HG02798 (cell line): ENCODE data around the gene SHISA9.

Experiments
- ATAC-seq: cut with Tn5 transposase; IDR thresholded peaks from one replicate; pipeline ENCODE4 v1.9.1; 2021; ENCODE audit warnings: mild to moderate bottlenecking; ENCODE audit not compliant: unreplicated experiment, poor library complexity

The SHISA9 gene

DNA sequence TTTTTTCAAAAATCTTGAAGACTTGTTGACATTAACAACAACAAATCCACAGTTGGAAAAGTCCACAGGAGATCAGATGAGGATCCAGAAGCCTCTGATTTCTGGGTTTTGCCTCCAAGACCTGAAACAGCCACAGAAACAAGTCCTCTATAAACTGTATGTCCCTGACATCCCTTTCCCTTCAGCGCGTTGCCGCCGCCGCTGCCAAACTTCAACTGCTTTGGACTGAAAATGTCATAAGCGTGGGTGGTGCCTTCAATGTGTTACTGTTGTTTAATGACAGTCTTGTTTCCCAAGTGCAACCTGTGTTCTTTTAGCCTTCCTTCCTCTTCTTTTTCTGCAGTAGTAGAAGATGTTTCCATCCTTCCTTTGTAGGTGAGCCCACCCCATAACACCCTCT, 334.9 kb downstream of the SHISA9 start:
- ATAC-seq = no peak

DNA sequence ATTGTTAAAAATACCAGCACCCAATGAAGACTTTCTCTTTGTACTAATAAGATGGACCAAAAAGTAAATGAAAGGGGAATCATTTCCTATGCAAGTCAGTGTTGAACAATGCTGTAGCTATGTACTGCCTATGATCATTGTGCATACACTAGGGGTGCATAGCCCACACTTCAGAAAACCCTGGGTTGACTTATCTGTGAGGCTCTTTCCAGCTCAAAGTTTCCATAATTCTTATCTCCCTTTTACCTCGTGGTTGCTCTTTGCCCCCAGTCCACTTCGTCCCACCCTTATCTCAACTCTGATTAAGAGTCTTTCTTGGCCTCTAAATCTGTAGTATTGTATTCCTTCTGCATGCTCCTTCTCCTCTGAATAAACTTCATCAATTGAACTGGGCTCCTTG, 336.8 kb downstream of the SHISA9 start:
- no peak for ATAC-seq

DNA sequence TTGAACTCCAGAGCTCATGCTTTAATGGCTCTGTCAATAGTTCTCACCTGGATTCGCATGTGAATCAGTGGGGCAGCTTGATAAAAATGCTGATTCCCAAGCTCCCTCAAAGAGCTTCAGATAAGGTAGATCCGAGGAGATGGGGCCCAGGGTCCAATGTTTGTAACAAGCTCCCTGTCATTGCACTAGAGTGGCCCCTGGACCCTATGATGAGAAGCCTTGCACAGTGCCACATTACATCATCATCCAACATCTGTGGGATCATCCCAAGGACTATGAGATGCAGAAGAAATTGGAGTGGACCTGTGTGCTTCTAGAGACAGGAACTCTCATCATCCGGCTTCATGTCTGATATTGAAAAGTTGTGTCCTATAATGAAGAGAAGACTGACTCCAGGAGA, 340.8 kb downstream of the SHISA9 start:
- no peak for ATAC-seq

DNA sequence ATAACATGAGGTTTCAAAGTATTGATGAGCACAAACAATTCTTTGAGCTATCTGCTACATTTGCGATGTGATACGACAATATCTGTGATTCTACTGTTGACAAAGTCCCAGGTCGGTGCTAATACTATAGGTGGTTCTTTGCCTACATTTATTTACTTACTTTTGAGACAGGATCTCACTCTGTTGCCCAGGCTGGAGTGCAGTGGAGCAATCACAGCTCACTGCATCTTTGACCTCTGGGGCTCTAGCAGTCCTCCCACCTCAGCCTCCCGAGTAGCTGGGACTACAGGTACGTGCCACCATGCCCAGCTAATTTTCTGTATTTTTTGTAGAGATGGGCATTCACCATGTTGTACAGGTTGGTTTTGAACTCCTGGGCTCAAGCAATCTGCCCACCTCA, 343.4 kb downstream of the SHISA9 start:
- no peak for ATAC-seq

DNA sequence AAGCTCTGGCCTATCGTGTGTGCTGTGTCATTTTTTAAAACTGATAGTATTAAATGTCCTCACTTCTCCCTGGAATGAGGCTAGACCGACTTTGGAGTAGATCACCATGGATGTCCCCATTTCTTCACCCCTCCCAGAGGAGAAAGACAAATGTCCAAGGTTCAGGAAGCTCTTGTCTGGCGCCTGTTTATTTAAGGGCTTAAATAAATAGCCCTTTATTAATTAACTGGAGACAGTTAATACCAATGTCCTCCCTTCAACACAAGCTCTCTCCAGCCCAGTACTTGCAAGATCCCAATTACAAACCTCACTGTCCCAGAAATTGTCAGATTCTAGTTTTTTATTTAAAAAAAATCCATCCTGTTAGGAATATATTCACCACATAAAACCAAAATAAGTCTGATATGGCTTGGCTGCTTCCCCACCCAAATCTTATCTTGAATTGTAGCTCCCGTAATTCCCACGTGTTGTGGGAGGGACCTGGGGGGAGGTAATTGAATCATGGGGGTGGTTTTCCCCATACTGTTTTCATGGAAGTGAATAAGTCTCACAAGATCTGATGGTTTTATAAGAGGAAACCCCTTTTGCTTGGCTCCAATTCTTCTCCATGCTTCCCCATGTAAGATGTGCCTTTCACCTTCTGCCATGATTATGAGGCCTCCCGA, 344.4 kb downstream of the SHISA9 start:
- ATAC-seq = no peak

DNA sequence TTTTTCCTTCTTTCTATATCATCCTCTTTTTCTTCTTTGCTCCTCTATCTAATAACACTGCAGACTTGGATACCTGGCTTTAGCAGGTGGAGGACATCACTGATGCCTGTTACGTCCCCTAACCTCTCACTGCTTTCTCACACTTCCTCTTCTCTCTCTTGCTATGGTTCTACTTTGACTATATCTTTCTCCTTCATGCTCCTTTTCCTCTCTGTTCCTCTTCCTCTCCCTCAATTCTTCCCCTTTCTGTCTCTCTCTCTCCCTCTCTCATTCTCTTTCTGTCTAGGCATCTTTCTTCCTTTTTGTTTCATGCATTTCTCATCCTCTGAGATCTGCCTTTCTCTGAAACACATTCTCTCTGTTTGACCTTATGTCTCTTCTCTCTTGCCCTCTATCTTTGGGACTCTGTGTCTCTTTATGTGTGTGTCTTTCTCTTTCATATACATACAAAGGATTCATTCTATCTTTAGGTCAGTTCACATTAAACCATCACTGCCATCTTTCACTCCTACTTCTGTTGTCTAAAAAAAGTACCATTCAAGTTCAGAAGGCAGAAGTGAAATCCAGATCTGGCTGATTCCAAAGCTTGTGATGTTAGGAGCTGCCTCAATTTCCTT, 353.7 kb downstream of the SHISA9 start:
- no peak for ATAC-seq

DNA sequence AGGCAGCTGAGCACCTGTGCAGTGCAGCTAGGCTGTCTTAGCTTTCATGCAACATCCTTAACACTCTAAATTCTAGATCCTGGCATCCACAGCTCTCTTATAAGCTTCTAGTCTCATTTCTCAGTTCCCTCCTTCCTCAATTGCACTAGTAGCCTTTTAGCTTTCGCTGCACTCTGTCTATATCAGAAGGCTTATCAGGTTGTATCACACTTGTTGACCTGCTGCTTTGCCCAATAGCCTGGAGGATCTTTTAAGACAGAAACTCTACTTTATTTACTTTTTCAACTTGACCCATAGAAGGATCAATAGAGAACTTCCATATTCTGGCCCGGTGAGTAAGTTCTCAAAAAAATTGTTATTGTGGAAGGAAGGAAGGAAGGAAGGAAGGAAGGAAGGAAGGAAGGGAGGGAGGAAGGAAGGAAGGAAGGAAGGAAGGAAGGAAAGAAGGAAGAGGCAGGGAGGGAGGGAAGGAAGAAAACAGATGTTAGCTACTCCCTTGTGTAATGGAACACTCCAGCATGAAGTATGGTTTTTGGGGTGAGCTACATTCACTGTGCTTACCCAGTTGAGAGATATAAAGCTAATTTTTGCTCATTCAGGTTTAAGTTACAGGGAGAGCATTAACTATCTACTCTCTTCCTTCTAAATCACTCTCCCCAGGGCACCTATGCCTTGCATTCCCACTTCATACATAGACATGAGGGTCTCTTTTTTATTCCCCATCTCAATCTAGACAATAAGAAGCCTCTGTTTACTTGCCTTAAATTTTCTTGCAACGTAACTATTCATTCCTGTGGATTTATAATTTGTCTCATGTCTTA, 361.1 kb downstream of the SHISA9 start:
- ATAC-seq = no peak

DNA sequence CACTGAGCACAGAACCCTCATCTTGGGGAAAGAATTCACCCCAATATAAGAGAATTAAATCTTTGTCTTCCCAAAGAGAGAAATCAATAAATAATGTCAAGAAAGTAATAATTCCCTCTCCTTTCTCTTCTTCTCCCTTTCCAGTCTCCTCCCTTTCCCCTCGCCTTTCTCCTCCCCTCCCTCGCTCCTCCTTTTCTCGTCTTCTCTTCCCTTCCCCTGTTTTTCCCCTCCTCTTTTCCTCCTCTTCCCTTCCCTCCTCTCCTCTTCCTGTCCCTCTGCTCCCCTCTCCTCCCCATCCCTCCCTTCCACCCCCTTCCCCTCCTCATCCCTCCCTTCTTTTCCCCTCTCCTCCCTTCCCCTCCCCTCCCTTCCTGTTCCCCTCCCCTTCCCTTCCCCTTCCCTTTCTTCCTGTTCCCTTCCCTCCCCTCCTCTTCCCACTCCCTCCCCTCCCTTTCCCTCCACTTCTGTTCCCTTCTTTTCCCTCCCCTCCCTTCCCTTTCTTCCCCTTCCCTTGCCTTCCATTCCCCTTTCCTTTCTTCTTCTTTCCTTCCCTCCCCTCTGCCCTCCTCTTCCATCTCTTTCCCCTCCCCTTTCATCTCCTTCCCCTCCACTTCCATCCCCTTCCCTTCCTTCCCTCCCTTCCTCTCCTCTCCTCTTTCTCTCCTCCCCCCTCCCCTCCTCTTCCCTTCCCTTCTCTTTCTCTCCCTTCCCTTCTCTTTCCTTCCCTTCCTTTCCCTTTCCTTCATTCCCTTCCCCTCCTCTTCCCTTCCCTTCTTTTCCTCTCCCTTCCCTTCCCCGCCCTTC, 363.6 kb downstream of the SHISA9 start:
- ATAC-seq = no peak

DNA sequence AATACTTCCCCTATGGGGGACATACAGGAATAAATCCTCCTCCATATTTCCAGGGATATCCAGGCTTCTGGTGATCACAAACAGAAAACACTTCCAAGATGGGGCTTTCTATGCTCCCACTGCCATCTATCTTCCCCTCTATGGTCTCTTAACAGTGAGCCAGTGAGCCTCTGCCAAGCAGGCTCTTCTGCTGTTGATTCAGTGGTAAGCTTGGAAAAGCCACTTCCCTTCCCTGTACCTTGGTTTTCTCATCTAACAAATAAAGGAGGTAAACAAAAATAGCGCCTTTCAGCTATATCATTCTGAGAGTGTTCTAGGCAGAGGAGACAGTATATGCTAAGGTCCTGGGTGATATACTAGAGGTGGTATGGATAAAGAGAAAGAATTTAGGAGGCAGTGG, 368.0 kb downstream of the SHISA9 start:
- ATAC-seq = no peak

DNA sequence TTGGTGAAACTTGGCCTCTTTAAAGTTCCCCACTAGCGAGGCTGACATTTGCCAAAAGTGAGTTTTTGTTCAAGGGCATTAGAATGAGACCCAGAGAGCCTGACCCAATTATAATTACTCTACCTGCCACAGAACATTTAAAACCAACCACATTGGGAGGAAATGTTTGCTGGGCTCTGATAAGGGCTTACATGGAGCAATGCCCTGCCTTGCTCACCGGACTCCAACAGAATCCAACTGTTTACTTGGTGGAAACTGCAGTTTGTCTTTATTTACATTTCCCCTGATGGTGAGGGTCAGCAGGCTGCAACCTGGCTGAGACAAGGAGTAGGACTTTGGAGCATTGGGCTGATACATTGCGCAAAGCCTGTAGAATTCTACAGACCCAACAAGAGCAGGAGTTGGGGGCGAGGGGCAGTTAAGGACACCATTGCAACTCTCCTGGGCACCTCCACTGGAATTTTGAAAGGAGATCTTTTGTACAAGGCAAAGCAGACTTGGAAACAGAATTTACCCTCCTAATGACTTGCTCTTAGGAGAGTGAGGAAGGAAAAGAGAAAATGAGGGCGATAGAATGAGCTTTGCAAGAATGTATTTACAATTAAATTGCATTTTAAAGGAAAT, 368.6 kb downstream of the SHISA9 start:
- no peak for ATAC-seq

DNA sequence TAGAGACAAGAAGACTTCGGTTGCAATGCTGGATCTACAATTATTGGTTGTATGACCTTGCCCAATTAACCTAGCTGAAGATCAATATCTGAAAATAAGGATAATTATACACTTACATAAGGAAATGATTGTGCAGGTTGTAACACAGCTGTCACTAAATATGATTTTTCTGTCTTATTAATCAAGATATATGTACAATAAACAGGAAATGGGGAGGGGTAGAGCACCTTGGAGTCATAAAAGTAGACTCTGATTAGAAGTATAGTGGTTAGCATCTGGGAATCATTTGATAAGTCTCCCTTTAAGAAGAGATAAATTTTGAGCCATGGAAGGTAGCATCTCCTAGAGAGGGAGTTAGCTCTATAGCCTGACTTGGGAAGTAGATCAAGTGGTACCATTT, 369.2 kb downstream of the SHISA9 start:
- ATAC-seq = no peak

DNA sequence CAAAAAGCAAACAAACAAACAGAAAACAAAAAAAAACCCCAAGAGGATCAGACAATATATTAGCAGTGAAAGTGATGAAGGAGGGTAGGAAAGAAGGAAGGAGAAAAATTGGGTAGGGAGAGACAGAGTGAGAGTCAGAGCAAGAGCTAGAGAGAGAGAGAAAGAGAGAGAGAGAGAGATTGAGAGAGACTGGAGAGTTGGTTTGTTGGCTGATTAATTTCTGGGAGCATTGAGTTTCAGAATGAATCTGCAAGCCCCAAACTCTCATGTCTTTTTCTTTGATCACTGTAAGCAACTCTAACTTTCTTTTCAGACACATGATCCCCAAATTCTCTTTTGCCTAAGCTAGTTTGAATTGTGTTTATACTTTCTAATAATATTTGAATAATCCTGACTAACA, 388.1 kb downstream of the SHISA9 start:
- no peak for ATAC-seq
